Daoy (cell line): ENCODE measurements around the gene AQP4. TPM values are rescaled to one million over a fixed set of nuclear protein-coding genes. Genes with fewer than 3 reads are reported as not detected.
A peak's percentile ranks its signal among the peaks of the same experiment; 100 is the strongest.

Experiments used
- DNase-seq: peaks from one replicate; pipeline ENCODE4 v3.0.0-alpha.2; 2015; ENCODE audit warnings: low read depth
- total RNA-seq: library from RNA; depleted of rRNA; stranded (reverse); fragments of >200 nt; shearing (Covaris generic); gene quantifications from 2 replicates; pipeline ENCODE4 v1.2.3, GENCODE V29; 2014

AQP4 gene
- total RNA-seq, 1 experiment from 2014 or later: 1.4 TPM

DNA sequence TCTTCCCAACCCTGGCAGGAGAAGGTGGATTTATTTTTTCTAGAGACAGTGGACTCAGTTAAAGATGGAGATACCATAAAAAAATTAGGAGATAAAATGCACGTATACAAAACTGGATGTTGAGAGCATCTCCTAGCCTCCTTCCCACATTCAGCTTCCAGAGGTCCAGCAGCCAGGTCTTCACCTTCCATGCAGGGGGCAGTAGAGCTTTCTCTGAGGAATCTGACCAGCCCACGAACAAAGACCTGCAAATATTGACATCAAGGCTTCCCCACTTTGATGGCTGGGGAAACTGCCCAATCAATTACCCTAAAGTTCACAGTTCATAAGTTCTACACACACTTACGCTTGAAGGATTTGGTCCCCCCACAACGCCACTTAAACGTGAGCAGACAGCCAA is 24.5 kb downstream of the AQP4 start:
- no peak for DNase-seq

DNA sequence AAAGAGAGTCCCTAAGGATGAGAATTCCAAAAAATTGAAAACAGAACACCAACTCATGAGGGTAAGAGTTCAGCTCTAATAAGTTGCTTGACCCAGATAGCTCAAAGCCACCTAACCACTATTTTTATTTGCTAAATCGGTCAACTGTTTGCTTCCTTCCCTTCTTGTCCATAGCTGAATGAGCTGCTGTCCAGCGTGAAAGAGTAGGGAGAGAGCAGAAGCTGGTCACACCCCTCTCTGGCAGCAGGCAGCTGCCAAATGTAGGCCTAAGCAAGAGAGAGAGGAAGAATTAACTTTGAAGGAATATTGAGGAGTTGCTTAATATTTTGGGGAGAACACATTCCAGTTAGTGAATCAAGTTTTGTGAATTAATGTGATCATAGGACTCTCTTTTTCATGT is 25.9 kb downstream of the AQP4 start:
- DNase-seq: no peak

DNA sequence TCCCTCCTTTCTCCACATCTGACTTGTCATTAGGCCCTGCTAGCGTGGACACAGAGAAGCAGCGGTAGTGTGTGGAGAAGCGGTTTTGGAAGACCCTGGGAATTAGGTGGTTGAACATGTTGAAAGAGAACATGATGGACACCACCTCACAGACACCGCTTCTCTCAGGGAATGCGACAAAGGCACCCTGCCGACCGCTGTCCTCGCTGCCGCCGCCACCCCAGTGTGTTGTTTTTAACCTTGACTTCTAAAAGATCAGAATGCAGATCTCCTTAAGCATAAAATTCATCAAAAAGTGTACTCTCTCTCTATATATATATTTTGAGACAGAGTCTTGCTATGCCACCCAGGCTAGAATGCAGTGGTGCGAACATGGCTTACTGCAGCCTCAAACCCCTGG is 33.2 kb downstream of the AQP4 start:
- no peak for DNase-seq

DNA sequence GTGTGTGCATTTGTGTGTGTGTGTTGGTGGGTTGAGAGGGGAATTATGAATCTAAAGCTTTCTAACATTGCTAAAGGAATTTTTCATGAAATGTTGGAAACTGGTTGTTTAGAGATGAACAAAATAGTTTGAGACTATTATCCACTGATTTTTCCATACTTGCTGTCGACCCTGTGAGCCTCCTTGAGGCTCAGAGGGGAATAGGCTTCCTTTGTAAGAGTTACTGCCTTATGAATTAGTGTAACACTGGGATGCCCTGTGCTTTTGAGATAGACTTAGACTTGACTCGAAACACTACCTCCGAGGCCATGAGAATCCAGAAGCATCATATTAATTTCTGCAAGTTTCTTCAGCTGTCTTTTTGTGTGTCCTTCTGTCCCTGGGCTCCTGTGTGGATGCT is 37.9 kb downstream of the AQP4 start:
- DNase-seq: no peak

DNA sequence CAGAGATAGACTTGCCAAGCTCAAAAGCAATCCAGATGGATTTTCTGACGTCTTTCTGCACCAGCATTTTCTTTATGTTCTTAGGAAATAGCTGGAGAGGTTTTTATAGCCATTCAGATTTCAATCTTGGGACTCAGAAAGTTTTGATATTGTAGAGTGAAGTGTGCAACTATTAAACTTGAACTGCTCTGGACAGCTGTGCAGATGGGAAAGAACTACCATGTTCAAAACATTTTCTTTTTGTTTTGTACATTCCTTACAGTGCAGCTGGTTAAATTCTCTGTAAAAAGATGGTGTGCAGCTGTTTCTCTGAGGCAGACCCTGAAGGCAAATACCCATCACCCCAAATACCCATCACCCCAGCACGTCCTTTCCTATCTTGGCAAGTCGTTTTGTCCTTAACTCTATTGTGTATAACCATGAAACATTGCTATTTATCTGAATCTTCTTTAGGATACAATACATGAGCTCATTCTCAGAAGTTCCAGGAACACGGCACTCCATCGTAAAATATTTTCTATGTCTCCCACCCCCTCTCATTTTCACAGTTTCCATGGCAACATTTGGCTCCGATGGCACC is 38.8 kb downstream of the AQP4 start:
- DNase-seq: no peak

GRCh38 chr18:26821181-26821580 is 44.3 kb downstream of the AQP4 start:
- DNase-seq: no peak

- DNase-seq: no peak
Measured at GRCh38 chr18:26819046-26819445, 46.5 kb downstream of the AQP4 start.

DNA sequence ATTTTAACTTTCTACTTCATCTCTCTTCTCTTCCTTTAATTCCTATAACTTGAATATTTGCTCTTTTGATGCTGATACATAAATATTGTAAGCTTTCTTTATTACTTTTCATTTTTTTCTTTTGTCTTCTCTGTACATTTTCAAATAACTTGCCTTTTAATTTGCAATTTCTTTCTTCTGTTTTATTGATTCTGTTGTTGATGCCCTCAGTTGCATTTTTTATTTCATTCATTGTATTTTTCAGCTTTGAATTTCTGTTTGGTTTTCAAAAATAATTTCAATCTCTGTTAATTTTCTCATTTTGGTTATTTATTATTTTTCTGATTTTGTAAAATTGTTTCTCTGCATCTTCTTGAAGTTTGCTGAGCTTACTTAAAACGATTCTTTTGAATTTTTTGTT is 47.0 kb downstream of the AQP4 start:
- no peak for DNase-seq

GRCh38 chr18:26813043-26813442 is 52.5 kb downstream of the AQP4 start:
- DNase-seq: peak; percentile 63

DNA sequence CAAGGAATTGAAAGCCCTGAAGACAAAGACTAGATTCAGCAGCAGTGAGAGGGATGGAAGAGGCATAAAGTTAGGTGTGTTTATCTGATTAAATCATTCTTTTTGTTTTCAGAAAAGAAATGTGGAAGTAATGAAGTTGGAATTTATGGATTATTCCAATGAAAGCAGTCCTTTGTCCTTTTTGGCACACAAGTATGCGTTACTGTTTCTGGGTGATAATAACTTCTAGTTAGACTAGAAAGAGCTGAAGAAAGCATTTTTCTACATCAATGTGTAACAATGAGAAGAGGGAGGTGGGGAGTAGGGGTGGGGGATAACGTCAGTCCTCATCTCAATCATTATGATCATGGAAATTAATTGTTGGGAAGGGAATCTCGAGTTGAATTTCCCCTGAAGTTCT is 53.0 kb downstream of the AQP4 start:
- no peak for DNase-seq

DNA sequence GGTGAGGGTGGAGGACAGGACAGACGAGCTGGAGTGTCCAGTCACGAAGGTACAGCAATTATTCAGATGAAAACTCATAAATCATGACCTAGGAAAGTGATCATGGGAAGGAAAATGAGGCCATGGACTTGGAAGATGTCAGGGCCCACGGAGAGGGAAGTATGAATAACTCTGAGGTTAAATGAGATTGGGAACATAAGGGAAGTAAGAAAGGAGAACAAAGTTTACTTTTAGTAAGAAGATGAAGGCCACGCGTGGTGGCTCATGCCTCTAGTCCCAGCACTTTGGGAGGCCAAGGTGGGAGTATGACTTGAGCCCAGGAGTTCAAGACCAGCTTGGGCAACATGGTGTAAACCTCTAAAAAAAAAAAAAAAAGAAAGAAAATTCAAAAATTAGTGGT is 56.2 kb downstream of the AQP4 start:
- no peak for DNase-seq

DNA sequence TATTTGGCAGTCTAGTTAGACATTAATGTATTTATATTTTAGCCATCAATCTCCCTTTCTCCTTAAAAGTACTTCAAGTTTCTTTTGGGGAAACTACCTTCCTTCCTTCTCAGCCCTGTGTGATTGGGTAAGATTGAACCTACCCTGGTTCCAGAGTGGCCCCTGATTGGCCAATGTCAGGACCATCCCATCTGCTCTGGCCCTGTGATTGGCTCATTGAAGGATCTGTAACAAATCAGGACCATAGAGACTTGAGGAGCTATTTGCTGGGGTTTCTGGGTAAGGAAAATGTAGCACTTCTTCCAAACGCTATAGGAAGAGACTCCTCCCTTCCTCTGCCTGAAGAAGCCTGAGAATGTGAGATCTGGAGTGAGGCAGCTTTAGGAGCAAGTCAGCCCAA is 59.3 kb downstream of the AQP4 start:
- DNase-seq: no peak

DNA sequence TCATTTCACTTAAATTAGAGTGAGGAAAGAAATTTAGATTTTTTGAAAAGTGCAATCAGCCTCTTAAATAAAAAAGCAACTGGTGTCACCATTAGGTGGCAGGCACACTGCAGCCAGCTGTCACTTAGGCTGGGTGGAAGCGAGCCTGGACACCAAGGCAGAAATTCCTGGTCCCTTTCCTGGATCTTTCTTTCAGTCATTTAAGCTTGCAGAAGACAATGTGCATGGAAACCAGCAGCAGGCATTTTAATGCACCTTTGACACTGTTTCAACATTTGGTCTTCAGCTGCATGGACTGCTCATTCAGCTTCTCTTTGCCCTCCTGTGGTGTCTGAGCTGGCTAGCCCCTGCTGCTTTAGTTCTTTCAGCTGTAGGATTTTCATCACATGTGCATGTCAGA is 61.0 kb downstream of the AQP4 start:
- DNase-seq: peak; percentile 8

- no peak for DNase-seq
Measured at GRCh38 chr18:26803643-26804042, 61.9 kb downstream of the AQP4 start.

DNA sequence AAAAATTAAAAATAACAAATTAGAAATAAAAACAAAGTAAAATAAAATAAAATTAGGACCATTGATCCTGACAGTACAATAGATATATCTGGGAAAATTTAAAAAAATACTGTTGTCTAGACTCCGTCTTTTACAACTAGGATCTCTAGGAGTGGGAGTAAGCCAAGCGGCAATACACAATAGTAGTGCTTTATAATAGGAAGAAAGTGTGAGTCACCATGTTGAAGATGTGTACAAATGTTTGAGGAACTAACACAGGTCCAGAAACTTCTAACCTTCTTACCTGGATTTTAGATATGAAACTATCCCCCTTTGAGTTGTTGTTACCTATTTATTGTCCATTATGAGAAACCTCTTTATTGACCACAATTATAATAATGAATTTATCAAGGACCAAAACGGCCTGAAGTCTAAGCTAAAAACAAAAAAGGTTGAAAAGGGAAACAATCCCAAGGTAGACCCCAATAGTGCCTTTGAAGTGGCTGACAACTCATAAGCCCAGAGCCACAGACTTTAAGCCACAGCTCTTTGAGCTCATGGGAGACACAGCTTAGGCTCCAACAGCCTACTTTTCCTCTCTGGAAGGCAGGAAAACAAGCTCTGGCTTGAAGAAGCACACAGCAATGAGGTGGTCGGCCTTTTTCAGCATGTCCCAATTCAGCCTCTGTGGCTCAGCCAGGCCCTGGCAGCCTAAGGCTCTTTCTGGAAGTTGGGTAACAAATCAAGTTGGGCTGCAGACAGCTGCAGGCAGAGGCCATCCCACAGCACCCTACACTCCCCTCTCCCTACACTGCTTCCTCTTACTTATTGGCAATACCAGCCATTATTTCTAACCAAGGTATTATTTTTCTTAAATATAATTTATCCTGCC is 62.9 kb downstream of the AQP4 start:
- DNase-seq: no peak
